NCI-H510A (cell line): ENCODE data around the gene TMEM221.

Experiments
- DNase-seq: peaks from one replicate; lab custom pipeline; 2025; lab: John Stamatoyannopoulos, UW

Gene TMEM221

DNA sequence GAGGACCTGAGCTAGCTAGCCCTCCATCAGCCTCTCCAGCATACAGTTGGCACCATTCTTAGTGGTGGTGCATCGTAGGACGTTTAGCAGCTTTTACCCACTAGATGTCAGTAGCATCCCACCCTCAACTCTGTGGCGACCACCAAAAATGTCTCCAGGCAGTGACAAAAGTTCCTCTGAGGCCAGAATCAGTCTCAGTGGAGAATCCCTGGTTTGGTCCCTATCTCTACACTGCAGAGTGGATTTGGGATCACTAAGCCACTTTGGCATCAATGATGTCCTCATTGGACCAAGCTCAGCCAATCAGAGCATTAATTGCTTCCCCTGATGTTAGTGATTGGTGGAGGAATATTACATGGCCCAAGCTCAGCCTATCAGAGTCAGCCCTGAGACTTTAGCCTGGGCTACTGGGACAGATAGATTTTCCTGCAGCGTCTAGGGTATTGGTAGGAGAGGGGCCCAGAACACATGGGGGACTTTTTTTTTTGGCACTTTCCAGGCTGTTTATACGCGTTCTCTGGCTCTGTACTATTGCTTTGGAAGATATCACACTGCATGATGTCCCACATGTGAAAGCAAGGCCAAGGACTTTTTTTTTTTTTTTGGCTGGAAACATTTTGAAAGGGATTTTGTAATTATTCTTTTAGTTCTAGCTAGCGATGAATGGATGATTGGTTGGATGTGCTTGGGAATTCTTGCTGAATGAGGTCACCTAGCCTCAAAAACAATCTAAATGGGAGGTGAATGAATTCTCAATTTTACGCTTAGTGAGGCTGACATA, 7.0 kb downstream of the TMEM221 start:
- DNase-seq = no peak

DNA sequence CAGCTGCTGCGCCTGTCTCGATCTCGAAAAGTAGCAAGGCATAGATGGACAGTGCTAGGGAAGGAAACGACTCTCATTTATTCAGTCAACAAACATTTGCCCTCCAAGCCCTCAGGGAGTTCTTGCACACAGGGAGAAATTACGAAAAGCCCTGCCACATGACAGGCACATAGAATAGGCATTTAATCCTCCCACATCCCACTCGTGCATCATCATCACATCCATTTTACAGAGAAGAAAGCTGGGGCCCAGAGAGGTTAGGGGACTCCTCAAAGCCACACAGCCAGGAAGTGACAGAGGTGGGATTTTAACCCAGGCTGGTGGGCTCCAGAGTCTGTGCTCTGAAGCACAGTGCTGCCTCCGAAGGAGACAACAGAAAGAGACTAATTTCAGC, 11.6 kb downstream of the TMEM221 start:
- no peak for DNase-seq

GRCh38 chr19:17436094-17436873, 12.2 kb downstream of the TMEM221 start:
- DNase-seq = no peak

DNA sequence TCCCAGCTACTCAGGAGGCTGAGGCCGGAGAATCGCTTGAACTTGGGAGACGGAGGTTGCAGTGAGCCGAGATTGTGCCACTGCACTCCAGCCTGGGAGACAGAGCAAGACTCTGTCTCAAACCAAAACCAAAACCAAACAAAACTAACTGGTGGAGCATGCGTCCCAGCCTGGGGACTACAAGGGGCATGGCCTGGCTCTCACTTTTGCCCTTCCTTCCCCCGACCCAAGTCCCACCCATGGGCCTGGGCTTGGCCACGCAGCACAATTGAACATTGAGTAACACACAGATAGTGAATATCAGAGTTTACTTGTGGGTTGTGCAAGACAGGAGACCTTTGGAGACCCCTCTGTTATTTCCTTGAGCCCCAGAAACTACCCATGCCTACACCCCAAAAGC, 13.2 kb downstream of the TMEM221 start:
- DNase-seq = no peak

GRCh38 chr19:17431417-17431816, 17.1 kb downstream of the TMEM221 start:
- no peak for DNase-seq

GRCh38 chr19:17429641-17430113, 18.8 kb downstream of the TMEM221 start:
- no peak for DNase-seq

GRCh38 chr19:17424743-17425365, 23.6 kb downstream of the TMEM221 start:
- DNase-seq = peak; percentile 29

DNA sequence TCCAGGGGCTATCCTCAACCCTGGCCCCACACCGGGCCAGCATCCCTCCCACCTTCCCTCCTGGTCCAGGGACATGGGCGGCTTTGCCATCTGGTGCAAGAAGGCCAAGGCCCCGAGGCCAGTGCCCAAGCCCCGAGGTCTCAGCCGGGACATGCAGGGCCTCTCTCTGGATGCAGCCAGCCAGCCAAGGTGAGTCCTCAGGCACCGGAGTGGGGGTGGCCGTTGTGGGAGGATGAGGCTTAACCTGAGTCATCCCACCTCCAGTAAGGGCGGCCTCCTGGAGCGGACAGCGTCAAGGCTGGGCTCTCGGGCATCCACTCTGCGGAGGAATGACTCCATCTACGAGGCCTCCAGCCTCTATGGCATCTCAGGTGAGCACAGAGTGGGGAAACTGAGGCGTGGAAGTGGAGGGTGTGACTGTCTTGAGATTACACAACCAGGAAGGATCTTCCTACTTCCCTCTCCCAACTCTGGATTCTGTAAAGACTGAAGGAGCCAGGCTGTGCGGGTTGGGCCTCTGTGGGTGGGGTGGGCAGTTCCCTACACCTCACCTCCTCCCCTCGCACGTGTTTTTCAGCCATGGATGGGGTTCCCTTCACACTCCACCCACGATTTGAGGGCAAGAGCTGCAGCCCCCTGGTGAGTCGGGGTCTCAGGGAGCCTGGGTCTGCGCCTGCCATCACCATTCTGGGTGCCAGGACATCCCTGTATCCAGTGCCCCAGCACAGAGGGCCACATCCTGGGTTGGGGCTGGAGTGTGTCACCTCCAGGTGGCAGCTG, 24.8 kb downstream of the TMEM221 start:
- no peak for DNase-seq

GRCh38 chr19:17421942-17422341, 26.5 kb downstream of the TMEM221 start:
- no peak for DNase-seq

DNA sequence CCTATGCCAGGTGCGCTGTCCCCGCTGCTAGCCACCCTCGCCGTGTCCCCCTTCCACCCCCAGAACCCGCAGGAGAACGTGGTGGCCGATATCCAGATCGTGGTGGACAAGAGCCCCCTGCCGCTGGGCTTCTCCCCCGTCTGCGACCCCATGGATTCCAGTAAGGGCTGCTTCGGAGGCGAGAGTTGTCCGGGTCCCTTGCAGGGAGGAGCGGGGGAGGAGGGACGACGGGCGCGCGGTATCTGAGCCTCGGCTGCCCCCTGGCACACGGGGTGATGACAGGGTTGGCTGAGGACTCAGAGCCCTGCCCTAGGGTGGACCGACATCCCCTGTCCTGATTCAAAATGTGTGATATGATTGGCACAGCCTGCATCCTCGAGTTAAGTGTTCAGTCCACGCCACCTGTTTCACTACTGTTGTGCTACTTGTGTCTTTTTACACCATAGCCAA, 28.0 kb downstream of the TMEM221 start:
- no peak for DNase-seq

DNA sequence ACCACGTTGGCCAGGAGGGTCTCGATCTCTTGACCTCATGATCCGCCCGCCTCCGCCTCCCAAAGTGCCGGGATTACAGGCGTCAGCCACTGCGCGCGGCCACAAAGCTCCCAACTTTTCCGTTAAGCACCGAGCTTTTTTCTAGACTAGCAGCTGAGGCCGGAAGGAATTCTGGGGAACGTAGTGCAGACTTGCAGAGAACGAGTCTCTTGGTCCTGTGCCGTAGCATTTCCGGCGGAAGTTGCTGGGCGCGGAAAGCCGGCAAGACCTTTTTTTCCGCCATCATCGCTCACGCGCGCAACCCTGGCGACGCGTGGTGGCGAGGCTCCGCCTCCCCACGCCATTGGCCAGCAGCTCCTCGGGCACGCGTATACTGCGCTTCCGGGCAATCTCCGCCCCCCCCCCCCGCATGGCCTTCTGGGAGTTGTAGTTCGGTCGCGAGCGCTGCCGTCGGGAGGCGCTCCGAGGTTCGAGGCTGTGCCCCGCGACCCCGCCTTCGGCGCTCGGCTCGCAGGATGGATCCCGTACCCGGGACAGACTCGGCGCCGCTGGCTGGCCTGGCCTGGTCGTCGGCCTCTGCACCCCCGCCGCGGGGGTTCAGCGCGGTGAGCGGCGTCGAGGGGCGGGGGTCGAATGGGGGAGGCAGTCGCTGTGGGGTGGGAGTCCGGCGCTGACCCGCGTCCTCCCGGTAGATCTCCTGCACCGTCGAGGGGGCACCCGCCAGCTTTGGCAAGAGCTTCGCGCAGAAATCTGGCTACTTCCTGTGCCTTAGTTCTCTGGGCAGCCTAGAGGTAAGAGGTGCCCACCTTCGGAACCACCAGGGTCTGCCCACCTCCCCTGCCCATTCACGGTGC, 28.6 kb downstream of the TMEM221 start, which contains the start of gene MVB12A:
Gene MVB12A (plus strand): TSS at position 427 of the 854 bp plus-strand sequence. CDS start 89 bp downstream, at position 516.
- DNase-seq = peak; percentile 96

GRCh38 chr19:17419154-17419620, 29.3 kb downstream of the TMEM221 start:
- no peak for DNase-seq

GRCh38 chr19:17418710-17419109, 29.8 kb downstream of the TMEM221 start:
- DNase-seq = no peak

GRCh38 chr19:17415121-17415520, 33.3 kb downstream of the TMEM221 start:
- DNase-seq = no peak

GRCh38 chr19:17414097-17414496, 34.4 kb downstream of the TMEM221 start:
- no peak for DNase-seq

DNA sequence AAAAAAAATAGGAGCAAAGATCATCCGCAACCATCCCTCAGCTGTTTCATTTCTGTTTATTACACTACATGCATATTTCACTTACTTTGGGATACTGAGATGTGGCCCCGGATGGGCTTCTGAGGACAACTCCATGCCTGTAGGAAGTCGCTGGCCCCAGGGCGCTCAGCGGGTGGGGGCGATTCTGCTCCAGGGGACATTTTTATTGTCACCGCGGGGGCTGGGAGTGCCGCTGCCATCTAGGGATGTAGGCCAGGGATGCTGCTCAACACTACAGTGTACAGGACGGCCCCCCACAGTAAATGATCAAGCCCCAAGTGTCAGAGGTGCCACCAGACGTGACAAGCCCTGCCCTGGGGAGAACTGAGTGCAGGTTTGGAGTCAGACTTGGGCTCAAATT, 36.7 kb downstream of the TMEM221 start:
- no peak for DNase-seq

- no peak for DNase-seq
Measured at GRCh38 chr19:17409990-17410389, 38.5 kb downstream of the TMEM221 start.

- no peak for DNase-seq
Measured at GRCh38 chr19:17406887-17407196, 41.6 kb downstream of the TMEM221 start.

GRCh38 chr19:17406046-17406886, 42.2 kb downstream of the TMEM221 start:
- DNase-seq = no peak
